Right renal pelvis (tissue), 4 donors: Measurements from ENCODE around the gene NEURL1. TPM values are rescaled to one million over a fixed set of nuclear protein-coding genes. Genes with fewer than 3 reads are reported as not detected.
A peak's percentile ranks its signal among the peaks of the same experiment; 100 is the strongest.

Experiments used
- DNase-seq, 4 donors: peaks; one replicate each; pipeline ENCODE4 v3.0.0-alpha.2; 2013; ENCODE audit warnings: low read depth in 4 of 4, low spot score in 3 of 4, missing footprints in 1 of 4
- polyA plus RNA-seq, 4 donors: library from polyadenylated mRNA; unstranded; fragments of 120-200 nt; gene quantifications; one replicate each; pipeline ENCODE4 v1.2.1, GENCODE V29; 2013; ENCODE audit not compliant: insufficient read length in 4 of 4

The NEURL1 gene
- polyA plus RNA-seq: 1 to 10 TPM; 1.2 to 1.7 (median 1.4) TPM

- no peak for DNase-seq
Observed at GRCh38 chr10:103493362-103493915, at the start of gene NEURL1. TSS of gene NEURL1 (plus strand) at chr10:103493705. CDS start at chr10:103494388, 683 bp downstream.

GRCh38 chr10:103444478-103444877 is 49.0 kb upstream of the NEURL1 start:
- DNase-seq: no peak

- no peak for DNase-seq
Observed at GRCh38 chr10:103445366-103445765, 48.1 kb upstream of the NEURL1 start.

GRCh38 chr10:103445767-103446567 is 47.5 kb upstream of the NEURL1 start:
- no peak for DNase-seq

DNA sequence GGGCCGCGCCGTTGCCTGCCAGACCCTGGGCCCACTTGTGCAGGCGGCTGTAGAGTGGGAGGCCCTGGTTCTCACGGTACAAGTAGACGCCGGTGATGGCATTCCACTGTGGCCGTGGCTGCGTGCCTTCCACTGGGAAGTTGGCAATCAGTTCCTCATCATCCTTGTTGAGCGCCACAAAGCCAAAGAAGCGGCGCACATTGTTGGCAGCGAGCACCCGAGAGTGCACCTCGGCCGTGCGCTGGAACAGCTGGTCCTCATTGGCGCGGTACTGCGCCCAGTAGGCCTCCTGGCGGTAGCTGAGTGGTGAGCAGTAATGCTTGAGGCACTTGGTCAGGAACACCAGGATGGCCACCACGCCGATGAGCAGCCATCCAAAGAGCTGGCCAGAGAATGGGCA is 46.3 kb upstream of the NEURL1 start:
- DNase-seq: no peak

- no peak for DNase-seq
Observed at GRCh38 chr10:103448746-103449145, 44.8 kb upstream of the NEURL1 start.

- no peak for DNase-seq
Observed at GRCh38 chr10:103449208-103450144, 44.0 kb upstream of the NEURL1 start.

- no peak for DNase-seq
Observed at GRCh38 chr10:103450201-103450695, 43.3 kb upstream of the NEURL1 start.

DNA sequence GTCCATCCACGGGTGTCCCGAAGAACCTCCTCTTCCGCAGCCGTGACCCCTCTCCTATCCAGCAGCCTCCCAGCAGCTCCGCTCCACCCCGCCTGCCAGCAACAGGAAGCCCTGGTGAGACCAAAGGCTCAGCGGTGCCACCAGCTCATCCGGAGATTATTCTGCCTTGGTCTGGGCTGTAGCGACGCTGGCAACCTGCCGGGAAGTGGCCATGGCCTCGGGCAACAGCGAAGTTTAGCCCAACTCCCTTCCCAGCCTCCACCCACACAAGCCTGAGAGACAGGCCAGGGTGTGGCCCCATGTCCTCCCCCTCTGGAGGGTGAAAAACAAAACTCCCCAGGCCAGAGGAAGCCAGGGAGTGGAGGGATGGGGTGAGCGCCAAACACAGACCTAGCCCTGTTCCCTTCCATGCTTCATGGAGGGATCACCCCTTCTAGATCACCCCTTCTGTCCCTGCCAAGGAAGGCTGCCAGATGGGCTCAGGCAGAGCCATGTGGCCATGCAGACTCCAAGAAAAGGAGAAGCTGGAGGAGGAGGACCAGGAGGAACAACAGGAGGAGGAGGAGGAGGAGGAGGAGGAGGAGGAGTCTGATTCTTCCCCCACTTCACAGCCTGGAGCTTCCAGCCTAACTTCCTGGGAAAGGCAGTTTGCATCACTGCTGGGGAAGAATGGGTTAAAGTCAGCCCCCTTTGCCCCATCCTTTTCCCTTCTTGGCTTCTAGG is 42.3 kb upstream of the NEURL1 start:
- no peak for DNase-seq

- DNase-seq: peak; percentile 33 to 52 (median 40)
Observed at GRCh38 chr10:103451831-103452505, 41.5 kb upstream of the NEURL1 start, which contains the start of gene CALHM2. TSS of gene CALHM2 (minus strand) at chr10:103452370. CDS start at chr10:103449941, 2,429 bp downstream.

DNA sequence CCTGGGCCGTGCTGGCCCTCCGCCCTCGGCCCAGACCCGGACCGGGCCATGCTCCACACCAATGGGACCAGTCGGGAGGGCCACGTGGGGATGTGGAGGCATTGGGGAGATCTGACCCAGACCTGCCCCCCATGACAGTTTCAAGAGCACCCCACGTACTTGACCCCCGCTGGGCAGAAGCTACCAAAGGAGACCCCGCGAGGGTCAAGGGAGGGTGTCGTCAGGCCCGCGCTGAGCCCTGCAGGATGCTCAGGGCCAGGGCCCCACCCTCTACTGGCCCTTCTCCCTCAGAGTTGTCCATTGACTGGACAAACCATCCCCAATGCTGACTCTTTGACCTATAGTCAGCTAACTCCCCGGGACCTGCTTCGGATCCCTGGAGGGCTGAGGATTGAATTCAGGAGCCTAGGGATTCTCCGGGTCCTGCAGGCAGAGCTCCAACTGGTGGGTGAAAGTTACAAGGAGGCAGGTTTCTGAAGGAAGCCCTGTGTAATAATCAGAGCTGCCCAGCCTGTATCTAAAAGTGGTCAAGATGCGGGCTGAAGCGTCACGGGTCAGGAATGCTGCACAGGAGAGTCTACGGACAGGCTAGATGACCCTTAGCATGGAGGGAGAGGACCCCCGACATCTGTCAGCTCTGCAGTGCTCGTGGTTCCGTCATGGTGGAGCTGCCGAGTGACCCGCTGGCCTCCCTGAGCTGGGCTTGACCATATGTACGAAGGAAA is 40.8 kb upstream of the NEURL1 start:
- DNase-seq: no peak

DNA sequence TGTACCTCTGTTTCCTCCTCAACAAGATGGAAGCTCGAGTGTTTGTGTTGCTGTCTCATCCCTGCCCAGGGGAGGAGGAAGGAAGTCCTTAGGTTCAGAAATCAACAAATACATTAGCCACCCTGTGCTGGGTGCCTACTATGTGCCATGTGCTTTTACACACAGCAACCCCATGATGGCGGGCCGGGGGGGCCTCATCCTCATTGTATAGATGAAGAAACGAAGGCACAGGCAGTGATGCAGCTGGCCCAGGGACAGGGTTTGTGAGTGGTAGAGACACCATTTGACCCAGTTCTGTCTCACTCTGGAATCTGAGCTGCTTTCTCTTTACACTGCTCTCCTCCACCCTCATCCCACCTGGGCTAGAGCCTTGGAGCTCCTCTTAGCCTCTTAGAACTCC is 39.5 kb upstream of the NEURL1 start:
- no peak for DNase-seq

GRCh38 chr10:103455235-103455634 is 38.3 kb upstream of the NEURL1 start:
- no peak for DNase-seq

DNA sequence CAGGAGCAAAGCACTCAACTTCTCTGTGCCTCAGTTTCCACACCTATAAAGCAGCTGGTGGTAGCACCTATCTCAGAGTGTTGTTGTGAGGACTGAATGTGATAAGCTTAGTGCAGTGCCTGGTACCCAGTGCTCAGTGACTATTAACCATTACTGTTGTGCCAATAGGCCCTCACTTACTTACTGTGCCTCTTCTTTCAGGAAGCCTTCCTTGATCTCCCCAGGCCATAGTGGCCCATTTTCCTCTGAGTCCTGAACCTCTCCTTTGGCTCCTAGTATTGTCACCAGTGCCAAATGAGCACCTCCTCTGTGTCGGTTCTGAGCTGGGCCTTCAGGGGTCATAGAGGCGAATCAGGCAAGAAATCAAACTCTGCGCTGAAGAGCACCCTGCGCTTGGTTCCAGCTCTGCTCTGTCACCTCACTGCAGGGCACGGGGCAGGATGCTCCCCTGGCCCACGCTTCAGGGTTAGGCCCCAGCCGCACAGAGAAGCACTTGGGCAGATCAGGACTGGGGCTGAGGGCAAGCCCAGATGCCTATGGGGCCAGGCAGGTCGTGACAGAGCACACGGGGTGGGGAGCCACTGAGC is 37.3 kb upstream of the NEURL1 start:
- no peak for DNase-seq

DNA sequence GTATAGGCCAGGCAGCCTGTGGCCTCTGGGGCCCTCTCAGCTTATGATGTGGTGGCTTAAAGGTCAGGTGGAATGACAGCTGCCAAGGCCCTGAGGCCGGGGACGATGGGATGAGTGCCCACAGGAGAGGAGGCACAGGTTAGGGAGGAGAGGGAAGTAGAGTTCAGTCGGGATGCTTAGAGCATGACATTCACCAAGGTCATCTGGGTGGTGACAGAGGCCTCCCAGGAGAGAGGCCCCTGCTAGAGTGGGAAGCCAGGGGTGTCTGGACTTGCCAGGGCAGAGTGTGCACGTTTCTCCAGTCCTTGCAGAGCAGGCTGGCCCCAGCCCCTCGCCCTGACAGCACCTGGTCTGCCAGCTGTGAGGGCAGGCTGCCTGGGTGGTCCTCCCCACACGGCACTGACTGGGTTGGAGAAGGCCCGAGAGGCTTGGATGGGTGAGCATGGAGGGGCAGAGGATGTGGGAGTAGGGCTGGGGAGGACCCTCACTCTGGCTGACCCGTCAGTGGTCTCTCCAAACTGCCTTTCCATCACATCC is 36.3 kb upstream of the NEURL1 start:
- no peak for DNase-seq

DNA sequence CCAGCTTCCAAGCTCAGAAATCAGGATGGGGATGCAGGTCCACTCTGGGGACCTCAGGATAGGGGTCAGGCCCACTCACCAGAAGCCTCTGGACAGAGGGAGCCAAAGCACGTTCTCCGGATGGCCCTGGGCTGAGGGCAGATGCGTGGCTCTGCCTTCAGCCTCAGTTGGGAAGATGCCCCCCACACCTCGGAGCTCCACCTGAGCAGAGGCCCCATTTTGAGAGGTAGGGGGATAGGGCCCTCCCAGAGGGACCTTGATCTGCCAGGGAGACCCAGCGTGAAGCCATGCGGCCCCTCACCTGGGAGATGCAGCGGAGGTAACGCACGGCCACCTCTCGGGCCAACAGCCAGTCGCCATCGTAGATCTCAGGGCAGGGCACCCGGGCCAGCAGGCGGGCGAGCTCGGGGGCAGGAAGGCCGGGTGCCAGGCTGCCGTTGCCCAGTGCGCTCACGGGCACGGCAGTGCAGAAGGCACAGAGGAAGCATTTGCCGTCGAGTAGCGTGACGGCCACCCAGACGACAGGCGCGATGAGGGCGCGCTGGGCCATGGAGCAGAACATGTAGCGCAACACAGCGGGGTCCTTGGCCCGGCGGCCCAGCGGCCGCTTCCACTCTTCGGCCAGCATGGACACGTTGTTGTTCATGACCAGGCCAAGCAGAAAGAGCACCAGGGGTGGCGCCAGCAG is 35.5 kb upstream of the NEURL1 start:
- no peak for DNase-seq

- no peak for DNase-seq
Observed at GRCh38 chr10:103458720-103459119, 34.8 kb upstream of the NEURL1 start, which contains the start of gene CALHM1. TSS of gene CALHM1 (minus strand) at chr10:103458900. CDS start at chr10:103458751, 149 bp downstream.

DNA sequence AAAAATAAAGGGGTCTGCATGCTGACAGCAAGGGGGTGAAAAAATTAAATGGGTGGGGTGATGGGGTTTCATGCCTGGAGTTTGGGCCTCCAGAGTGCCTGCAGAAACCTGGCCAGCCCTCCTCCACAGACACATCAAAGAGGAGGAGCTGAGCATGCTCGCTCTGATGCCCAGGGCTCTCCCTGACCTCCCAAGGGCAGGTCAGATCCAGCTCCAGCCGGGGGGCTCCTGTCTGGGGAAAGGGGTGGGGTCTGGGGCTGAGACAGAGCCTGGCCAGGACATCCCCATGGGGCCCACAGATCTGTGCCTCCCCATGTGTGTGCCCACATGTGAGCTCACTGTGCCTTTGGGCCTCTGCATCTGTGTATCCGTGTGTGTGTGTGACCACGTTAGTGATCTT is 33.9 kb upstream of the NEURL1 start:
- no peak for DNase-seq
